Measurements from ENCODE around the gene CPEB3. TPM values are rescaled to one million over a fixed set of nuclear protein-coding genes. Genes with fewer than 3 reads are reported as not detected.
"Not testable (repeated sequence)": the region's sequence is repeated elsewhere in the genome, so short reads cannot be mapped to it uniquely, and the experiment has no call there.

The CPEB3 gene
- total RNA-seq, 2 experiments from 2014 or later, result 3.8 to 4.3 TPM

DNA sequence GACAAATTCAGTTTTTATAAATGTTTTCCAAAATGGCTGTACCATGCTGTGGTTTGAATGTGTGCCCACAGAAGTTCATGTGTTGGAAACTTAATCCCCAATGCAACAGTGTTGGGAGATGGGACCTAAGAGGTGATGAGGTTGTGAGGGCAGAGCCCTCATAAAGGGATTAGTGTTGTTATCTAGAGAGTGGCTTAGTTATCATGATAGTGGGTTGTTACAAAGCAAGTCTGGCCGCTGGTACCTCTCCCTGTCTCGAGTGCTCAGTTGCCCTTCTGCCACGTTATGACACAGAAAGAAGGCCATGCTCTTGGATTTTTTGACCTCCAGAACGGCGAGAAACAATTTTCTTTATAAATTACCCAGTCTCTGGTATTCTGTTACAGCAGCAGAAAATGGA is 248.3 kb downstream of the CPEB3 start:
- CTCF ChIA-PET, result no interaction called here
- Mint-ChIP-seq H3K4me1 (peaks cover 3% of the 10 kb centered on the region), H3K27ac (no peak overlapping the region), H3K9me3 (ENCODE audit: low read depth) (no peaks in the 10 kb centered on the region), H3K4me3 (no peak overlapping the region), H3K36me3 (peaks cover 2% of the 10 kb centered on the region), H3K27me3 (no peaks in the 10 kb centered on the region)
- DNase-seq (no peak), ATAC-seq (no peak)

DNA sequence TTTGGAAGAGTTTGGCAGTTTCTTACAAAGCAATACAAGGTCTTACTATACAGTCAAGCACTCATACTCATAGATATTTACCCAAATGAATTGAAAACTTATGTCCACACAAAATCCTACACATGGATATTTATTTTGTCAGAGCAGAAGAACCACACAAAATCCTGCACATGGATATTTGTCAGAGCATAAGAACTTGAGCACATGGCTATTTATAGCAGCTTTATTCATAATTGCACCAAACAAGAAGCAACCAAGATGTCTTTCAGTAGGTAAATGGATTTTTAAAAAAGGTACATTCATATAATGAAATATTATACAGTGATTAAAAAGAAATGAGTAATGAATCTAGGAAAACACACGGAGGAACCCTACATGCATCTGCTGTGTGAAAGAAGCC is 251.9 kb downstream of the CPEB3 start:
- no peak overlapping the region for H3K4me3 Mint-ChIP-seq
- no peaks in the 10 kb centered on the region for H3K4me1 Mint-ChIP-seq
- ATAC-seq (no peak), DNase-seq (no peak)
- CTCF ChIA-PET, result no interaction called here
- H3K27me3 Mint-ChIP-seq, result no peaks in the 10 kb centered on the region
- peaks cover 19% of the 10 kb centered on the region for H3K36me3 Mint-ChIP-seq
- H3K9me3 Mint-ChIP-seq (ENCODE audit: low read depth), result no peaks in the 10 kb centered on the region
- H3K27ac Mint-ChIP-seq, result no peak overlapping the region

DNA sequence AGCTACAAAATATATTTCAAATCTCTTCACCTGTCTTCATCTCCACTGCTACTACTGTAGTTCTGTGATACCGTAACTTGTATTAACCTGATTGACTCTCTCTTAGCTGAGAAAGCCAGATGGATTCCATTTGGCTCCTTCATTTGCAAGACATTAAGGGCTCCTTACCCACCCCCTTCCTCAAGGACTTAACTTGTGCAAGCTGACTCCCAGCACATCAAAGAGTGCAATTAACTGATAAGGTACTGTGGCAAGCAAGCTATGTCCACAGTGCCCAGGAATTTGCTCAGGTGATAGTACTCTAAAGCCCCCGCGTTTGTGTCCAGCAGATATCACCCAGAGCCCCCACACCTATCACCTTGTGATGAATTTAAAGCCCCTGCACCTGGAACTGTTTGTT is 257.8 kb downstream of the CPEB3 start:
- DNase-seq; CTCF ChIA-PET; H3K9me3 Mint-ChIP-seq (ENCODE audit: low read depth); H3K27me3 Mint-ChIP-seq; ATAC-seq; H3K27ac Mint-ChIP-seq; H3K4me3 Mint-ChIP-seq: not testable (repeated sequence)
- Mint-ChIP-seq H3K4me1 (peaks cover 12% of the 10 kb centered on the region), H3K36me3 (peaks cover 47% of the 10 kb centered on the region)

DNA sequence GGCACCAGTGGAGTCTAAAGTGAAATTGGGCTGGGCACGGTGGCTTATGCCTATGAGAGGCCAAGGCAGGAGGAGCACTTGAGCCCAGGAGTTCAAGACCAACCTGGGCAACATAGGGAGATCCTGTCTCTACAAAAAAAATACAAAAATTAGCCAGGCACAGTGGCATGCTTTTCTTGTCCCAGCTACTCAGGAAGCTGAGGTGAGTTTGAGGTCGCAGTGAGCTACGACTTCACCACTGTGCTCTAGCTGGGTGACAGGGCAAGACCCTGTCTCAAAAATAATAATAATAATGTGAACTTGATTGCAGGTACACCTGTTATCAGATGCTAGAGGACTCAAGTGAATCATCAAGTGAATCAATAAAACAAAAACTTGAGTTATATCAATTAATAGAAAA is 259.3 kb downstream of the CPEB3 start:
- Mint-ChIP-seq H3K27ac (no peak overlapping the region), H3K4me1 (peaks cover 12% of the 10 kb centered on the region), H3K4me3 (no peak overlapping the region), H3K9me3 (ENCODE audit: low read depth) (no peaks in the 10 kb centered on the region), H3K36me3 (peaks cover 57% of the 10 kb centered on the region), H3K27me3 (no peaks in the 10 kb centered on the region)
- DNase-seq (peak; percentile 48), ATAC-seq (peak; percentile 45)
- CTCF ChIA-PET, result no interaction called here

DNA sequence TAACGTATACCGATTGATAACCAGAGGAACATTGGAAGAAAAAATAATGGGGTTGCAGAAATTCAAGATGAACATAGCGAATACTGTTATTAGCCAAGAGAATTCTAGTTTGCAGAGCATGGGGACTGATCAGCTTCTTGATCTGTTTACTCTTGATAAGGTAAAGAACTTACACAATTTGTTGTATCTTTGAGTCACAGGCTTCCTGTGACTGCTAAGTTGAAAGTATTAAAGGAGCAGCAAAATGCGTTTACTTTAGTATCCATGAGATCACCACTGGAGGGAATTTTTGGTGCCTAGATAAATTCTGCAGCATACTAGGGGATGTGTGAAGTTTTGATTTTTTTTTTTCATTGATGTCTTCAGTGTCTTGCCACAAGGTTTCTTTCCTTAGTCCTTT is 263.7 kb downstream of the CPEB3 start:
- CTCF ChIA-PET, result no interaction called here
- Mint-ChIP-seq H3K36me3 (peaks cover 42% of the 10 kb centered on the region), H3K4me1 (peaks cover 12% of the 10 kb centered on the region), H3K27ac (no peak overlapping the region), H3K9me3 (ENCODE audit: low read depth) (no peaks in the 10 kb centered on the region), H3K27me3 (no peaks in the 10 kb centered on the region), H3K4me3 (no peak overlapping the region)
- DNase-seq (no peak), ATAC-seq (no peak)

DNA sequence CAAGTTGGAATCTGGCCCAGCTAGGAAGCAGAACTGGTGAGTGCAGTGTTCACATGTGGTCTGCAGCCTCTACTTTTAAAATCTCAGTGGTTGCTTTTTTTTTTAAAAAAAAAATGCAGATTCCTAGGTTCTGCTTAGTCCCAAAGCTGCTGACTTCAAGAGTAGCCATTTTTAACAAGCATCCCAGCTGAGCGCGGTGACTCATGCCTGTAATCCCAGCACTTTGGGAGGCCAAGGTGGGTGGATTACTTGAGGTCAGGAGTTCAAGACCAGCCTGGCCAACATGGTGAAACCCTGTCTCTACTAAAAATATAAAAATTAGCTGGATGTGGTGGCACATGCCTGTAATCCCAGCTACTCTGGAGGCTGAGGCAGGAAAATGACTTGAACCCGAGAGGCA is 265.5 kb downstream of the CPEB3 start:
- CTCF ChIA-PET, result not testable (repeated sequence)

DNA sequence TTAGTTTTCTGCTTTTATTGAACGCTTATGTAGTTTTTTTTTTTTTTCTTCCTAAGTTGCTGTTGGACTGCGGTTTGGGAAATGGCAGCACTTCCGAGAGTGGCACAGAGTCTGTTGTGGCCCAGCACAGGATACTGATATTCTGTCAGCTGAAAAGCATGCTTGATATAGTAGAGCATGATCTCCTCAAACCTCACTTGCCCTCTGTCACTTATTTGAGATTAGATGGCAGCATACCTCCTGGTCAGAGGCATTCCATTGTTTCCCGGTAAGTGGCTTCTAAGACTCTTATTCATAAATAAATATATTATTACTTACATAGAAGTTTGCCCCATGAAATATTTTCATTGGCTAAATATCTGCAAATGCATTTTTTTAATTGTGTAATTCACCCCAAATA is 266.2 kb downstream of the CPEB3 start:
- CTCF ChIA-PET, result interaction anchor here (1.2 kb wide), 1 partner anchor 26 kb away, joined by 3 read pairs; no protein-coding TSS in a partner anchor
- ATAC-seq (no peak), DNase-seq (no peak)
- no peaks in the 10 kb centered on the region for H3K27me3 Mint-ChIP-seq
- H3K4me3 Mint-ChIP-seq, result no peak overlapping the region
- H3K36me3 Mint-ChIP-seq, result peaks cover 42% of the 10 kb centered on the region
- H3K27ac Mint-ChIP-seq, result no peak overlapping the region
- H3K9me3 Mint-ChIP-seq (ENCODE audit: low read depth), result no peaks in the 10 kb centered on the region
- no peaks in the 10 kb centered on the region for H3K4me1 Mint-ChIP-seq

More for the DNA sequence above, 265.5 kb downstream of the CPEB3 start:
- H3K9me3 Mint-ChIP-seq (ENCODE audit: low read depth); H3K4me3 Mint-ChIP-seq; H3K27me3 Mint-ChIP-seq; H3K4me1 Mint-ChIP-seq; DNase-seq; H3K27ac Mint-ChIP-seq; ATAC-seq: not testable (repeated sequence)
- peaks cover 42% of the 10 kb centered on the region for H3K36me3 Mint-ChIP-seq

DNA sequence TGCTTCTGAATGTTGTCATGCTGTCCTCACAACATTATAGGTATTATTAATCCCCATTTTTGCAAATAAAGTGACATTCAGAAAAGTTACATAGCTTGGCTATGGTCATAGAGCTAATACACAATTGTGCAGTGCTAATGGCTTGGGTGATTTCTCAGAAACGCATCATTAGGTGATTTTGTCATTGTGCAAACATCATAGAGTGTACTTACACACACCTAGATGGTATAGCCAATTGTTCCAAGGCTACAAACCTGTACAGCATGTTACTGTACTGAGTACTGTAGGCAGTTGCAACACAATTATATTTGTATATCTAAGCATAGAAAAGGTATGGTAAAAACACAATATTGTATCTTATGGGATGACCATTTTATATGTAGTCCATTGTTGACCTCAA is 276.3 kb downstream of the CPEB3 start:
- DNase-seq (no peak), ATAC-seq (no peak)
- H3K9me3 Mint-ChIP-seq (ENCODE audit: low read depth), result no peaks in the 10 kb centered on the region
- no peaks in the 10 kb centered on the region for H3K27me3 Mint-ChIP-seq
- CTCF ChIA-PET, result no interaction called here
- peaks cover 56% of the 10 kb centered on the region for H3K36me3 Mint-ChIP-seq
- peaks cover 13% of the 10 kb centered on the region for H3K4me1 Mint-ChIP-seq
- H3K4me3 Mint-ChIP-seq, result no peak overlapping the region
- no peak overlapping the region for H3K27ac Mint-ChIP-seq

DNA sequence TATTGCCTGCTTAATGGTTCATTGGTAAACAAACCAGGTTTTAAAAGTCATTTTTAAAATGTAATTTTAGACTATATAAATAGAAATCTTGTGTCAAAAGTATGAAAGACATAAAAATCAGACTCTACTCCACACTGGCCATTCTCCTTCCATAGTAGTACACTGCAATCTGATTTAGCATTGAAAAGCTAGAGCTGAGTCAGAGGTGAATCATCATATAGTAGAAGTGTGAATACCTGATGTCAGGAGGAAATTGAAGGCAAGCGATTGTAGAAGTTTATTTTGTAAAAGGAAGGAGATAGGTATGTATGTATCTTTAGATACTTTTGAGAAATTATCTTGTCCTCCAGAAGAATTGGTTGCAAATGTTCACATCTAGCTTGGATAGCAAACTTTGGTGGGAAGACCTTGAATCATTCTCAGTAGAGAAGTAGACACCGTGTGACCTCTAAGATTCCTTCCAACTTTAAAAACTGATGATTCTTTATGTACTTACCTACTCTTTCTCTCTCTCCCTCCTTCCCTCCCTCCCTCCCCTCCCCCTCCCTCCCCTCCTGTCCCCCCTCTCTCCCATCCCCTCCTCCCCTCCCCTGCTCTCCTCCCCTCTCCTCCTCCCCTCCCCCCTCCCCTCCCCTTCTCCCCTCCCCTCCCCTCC is 279.2 kb downstream of the CPEB3 start:
- DNase-seq (no peak), ATAC-seq (peak; percentile 77)
- no peak overlapping the region for H3K4me3 Mint-ChIP-seq
- H3K9me3 Mint-ChIP-seq (ENCODE audit: low read depth), result no peaks in the 10 kb centered on the region
- H3K36me3 Mint-ChIP-seq, result peaks cover 52% of the 10 kb centered on the region
- CTCF ChIA-PET, result no interaction called here
- peaks cover 23% of the 10 kb centered on the region for H3K4me1 Mint-ChIP-seq
- H3K27me3 Mint-ChIP-seq, result no peaks in the 10 kb centered on the region
- peak overlapping the region; percentile 42 for H3K27ac Mint-ChIP-seq

DNA sequence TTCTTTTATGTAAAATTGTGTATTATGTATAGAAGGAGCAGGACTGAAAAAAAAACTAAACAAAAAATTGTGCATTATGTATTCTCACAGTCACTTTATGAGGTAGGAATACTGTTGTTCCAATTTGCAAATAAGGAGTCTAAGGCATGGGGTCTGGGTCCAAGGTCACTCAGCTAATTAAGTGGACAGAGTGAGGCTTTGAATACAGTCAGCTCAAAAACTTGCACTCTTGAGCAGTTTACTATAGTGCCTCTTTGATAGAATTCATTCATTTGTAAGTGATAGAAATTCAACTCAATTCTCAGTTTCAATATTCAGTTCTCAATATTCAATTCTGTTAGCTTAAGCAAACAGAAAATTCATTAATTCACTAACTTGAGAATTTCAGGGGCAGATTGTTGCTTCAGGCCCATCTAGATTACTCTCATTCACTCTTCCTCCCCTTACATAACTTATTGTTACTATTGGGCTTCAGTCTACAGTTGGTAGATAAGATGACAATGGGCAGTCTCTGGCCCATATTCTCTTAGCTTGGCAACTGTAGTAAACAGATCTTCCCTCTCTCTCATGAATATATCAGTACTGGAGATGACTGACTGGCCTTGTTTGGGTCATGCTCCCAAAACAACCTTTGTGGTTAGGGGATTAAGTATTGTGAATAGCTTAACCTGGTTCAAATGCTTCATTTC is 280.7 kb downstream of the CPEB3 start:
- Mint-ChIP-seq H3K4me1 (peaks cover 23% of the 10 kb centered on the region), H3K27me3 (no peaks in the 10 kb centered on the region), H3K9me3 (ENCODE audit: low read depth) (no peaks in the 10 kb centered on the region), H3K27ac (no peak overlapping the region), H3K4me3 (no peak overlapping the region), H3K36me3 (peaks cover 53% of the 10 kb centered on the region)
- no peak for ATAC-seq
- no peak for DNase-seq
- CTCF ChIA-PET, result interaction anchor here (1.0 to 2.1 kb wide), 3 partner anchors 10 to 34 kb away, joined by 3 to 6 read pairs (median 3); no protein-coding TSS in a partner anchor

DNA sequence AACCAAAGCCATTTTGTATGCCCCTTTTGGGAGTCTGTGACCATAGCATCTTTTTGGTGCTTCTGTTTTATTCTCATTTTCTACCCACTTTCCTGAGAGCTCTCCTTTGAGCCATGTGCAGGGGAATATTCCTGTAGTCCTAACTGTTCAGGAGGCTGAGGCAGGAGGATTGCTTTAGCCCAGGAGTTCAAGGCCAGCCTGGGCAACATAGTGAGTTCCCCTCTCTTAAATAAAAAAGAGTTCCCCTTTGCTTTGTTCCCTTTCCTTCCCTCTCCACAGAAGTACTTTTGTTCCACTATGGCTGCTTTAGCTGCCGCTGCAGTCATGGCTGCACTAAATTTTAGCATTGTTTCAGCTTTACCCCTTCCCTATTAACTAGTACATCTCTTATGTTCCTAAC is 281.4 kb downstream of the CPEB3 start:
- Mint-ChIP-seq H3K4me3 (no peak overlapping the region), H3K27ac (no peak overlapping the region), H3K27me3 (no peaks in the 10 kb centered on the region), H3K36me3 (peaks cover 52% of the 10 kb centered on the region), H3K4me1 (peaks cover 23% of the 10 kb centered on the region), H3K9me3 (ENCODE audit: low read depth) (no peaks in the 10 kb centered on the region)
- ATAC-seq (no peak), DNase-seq (no peak)
- CTCF ChIA-PET, result interaction anchor here (1.0 to 2.1 kb wide), 3 partner anchors 9 to 33 kb away, joined by 3 to 6 read pairs (median 3); no protein-coding TSS in a partner anchor

DNA sequence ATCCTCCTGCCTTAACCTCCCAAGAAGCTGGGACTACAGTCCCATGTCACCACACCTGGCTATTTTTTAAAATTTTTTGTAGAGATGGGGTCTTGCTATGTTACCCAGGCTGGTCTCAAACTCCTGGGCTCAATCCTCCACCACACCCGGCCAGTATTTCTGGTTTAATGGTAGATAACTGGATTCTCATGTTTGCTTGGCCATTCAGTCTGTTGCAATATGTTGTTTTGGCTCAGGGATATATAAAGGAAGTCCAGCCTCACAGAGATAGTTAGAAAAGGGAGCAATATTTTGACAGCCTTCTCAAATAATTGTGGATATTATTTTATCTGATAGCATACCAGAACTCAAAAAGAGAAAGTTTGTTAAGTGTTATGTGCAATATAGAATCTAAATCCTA is 284.9 kb downstream of the CPEB3 start:
- no peak overlapping the region for H3K4me3 Mint-ChIP-seq
- peaks cover 5% of the 10 kb centered on the region for H3K9me3 Mint-ChIP-seq (ENCODE audit: low read depth)
- no peak for ATAC-seq
- H3K27ac Mint-ChIP-seq, result no peak overlapping the region
- CTCF ChIA-PET, result no interaction called here
- H3K4me1 Mint-ChIP-seq, result peaks cover 19% of the 10 kb centered on the region
- peaks cover 57% of the 10 kb centered on the region for H3K36me3 Mint-ChIP-seq
- H3K27me3 Mint-ChIP-seq, result no peaks in the 10 kb centered on the region
- no peak for DNase-seq

DNA sequence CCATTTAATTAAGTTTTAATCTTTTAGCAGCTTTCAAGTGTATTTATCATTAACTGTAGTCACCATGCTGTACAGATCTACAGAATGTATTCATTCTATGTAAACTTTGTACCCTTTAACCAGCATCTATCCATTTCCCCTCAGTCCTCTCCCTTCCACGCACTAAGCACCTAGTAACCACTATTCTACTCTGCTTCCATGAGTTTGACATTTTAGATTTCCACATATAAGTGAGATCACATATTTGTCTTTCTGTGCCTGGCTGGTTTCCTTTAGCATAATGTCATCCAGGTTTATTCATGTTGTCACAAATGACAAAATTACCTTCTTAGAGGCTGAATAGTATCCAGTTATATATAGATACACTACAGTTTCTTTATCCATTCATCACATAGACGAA is 287.6 kb downstream of the CPEB3 start:
- ATAC-seq (no peak), DNase-seq (no peak)
- peaks cover 62% of the 10 kb centered on the region for H3K36me3 Mint-ChIP-seq
- H3K4me3 Mint-ChIP-seq, result no peak overlapping the region
- peaks cover 3% of the 10 kb centered on the region for H3K4me1 Mint-ChIP-seq
- no peak overlapping the region for H3K27ac Mint-ChIP-seq
- no peaks in the 10 kb centered on the region for H3K27me3 Mint-ChIP-seq
- H3K9me3 Mint-ChIP-seq (ENCODE audit: low read depth), result peaks cover 5% of the 10 kb centered on the region
- CTCF ChIA-PET, result no interaction called here

DNA sequence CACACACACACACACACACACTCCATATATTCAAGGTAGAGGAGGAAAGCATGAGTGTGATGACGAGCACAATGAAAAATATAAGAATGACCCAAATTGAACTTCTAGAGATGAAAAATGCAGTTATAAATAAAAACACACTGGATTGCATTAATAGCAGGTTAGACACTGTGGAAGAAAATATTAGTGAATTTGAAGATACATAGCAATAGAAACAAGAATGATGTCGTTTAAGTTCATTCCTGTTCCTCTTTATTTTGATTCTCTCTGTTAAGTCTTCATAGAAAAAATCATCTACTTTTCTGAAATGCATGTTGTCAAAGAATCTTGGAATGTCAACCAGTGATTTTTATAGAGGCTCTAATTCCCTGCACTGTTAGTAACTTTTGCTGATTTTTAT is 288.9 kb downstream of the CPEB3 start:
- Mint-ChIP-seq H3K4me1 (no peaks in the 10 kb centered on the region), H3K36me3 (peaks cover 68% of the 10 kb centered on the region), H3K4me3 (no peak overlapping the region), H3K27ac (no peak overlapping the region), H3K27me3 (no peaks in the 10 kb centered on the region), H3K9me3 (ENCODE audit: low read depth) (peaks cover 5% of the 10 kb centered on the region)
- CTCF ChIA-PET, result interaction anchor here (1.0 kb wide), 1 partner anchor 10 kb away, joined by 3 read pairs; no protein-coding TSS in a partner anchor
- no peak for DNase-seq
- ATAC-seq, result no peak
